Muscle of leg (tissue), 11 donors: ENCODE data around the gene ATP5PD. TPM values are rescaled to one million over a fixed set of nuclear protein-coding genes. Genes with fewer than 3 reads are reported as not detected.

Experiments used
- DNase-seq: peaks from one replicate; pipeline ENCODE4 v3.0.0; 2013
- H3K27ac ChIP-seq: one replicate; pipeline ENCODE4 v1.5.1; 2013; ENCODE audit warnings: mild to moderate bottlenecking, low read length, control low read depth
- H3K27me3 ChIP-seq: one replicate; pipeline ENCODE4 v1.6.1; 2013; ENCODE audit warnings: low read length; ENCODE audit not compliant: control insufficient read depth, insufficient read depth
- H3K36me3 ChIP-seq: one replicate; pipeline ENCODE4 v1.6.1; 2013; ENCODE audit warnings: low read length; ENCODE audit not compliant: control insufficient read depth, insufficient read depth
- H3K4me1 ChIP-seq: one replicate; pipeline ENCODE4 v1.6.1; 2013; ENCODE audit warnings: low read length; ENCODE audit not compliant: control insufficient read depth, insufficient read depth
- H3K4me3 ChIP-seq: one replicate; pipeline ENCODE4 v1.5.1; 2013; ENCODE audit warnings: low read length, control low read depth
- H3K9me3 ChIP-seq: replicated peaks from 2 replicates; pipeline ENCODE4 v1.6.1; 2013; ENCODE audit warnings: low read depth, low read length; ENCODE audit not compliant: control insufficient read depth
- WGBS: methylation state at CpG from one replicate; pipeline ENCODE4 v1.1.5; 2013; ENCODE audit warnings: missing lambda C conversion rate; ENCODE audit not compliant: insufficient coverage; 5-methylcytosine and 5-hydroxymethylcytosine counted together
- polyA plus RNA-seq, 8 donors: library from polyadenylated mRNA; unstranded; fragments of 120-200 nt; gene quantifications; one replicate each; pipeline versions ENCODE4 v1.2.1 to v1.2.3, GENCODE V29; 2013; ENCODE audit warnings: inconsistent platforms in 1 of 8, low replicate concordance in 1 of 8; ENCODE audit not compliant: insufficient read length in 8 of 8, insufficient read depth in 1 of 8
- total RNA-seq: library from RNA; stranded (reverse); fragments of 120-200 nt; gene quantifications from one replicate; pipeline ENCODE4 v1.2.4, GENCODE V29; 2013

The ATP5PD gene
- total and polyA plus RNA-seq, 9 donors = 216 to 332 (median 248) TPM

DNA sequence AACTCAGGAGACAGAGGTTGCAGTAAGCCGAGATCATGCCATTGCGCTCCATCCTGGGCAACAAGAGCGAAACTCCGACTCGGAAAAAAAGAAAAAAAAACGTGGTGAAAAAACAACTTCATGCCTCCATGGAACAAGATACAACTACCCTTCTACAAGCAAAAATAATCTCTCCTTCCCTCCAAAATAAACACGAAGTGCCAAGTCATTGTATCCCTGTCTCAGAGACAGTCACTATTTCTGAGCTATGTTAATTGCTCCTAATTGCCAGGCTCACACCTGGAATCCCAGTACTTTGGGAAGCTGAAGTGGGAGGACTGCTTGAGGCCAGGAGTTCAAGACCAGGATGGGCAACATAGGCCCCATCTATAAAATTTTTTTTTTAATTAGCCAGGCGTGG, 22.0 kb upstream of the ATP5PD start:
- WGBS = 92% methylated on average over 2 of the region's 8 CpGs
- Histone ChIP-seq H3K27me3 (no peaks in the 10 kb centered on the region), H3K36me3 (peaks cover 19% of the 10 kb centered on the region), H3K27ac (no peak overlapping the region), H3K4me3 (no peak overlapping the region), H3K9me3 (no peaks in the 10 kb centered on the region), H3K4me1 (peaks cover under 1% of the 10 kb centered on the region)
- no peak for DNase-seq

DNA sequence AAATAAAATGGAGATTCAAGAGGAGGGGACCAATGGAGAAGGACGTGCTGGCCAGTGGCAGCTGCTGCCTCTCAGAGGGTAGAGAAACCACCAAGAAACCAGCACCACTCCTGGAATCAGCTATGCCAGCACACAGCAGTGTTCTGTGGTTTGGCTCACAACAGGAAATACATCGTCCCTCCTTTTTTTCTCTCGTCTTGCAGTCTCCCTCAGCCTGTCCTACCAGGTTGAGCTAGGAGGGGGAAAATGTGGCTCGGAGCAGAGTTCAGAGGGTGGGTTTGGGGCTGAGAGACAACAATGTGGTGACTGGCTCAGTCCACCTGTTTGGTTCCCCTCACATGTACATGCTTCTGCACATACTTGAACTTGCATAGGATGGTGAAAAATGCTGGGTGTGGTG, 21.1 kb upstream of the ATP5PD start:
- Histone ChIP-seq H3K9me3 (no peaks in the 10 kb centered on the region), H3K4me1 (no peaks in the 10 kb centered on the region), H3K36me3 (peaks cover 28% of the 10 kb centered on the region), H3K27me3 (no peaks in the 10 kb centered on the region), H3K27ac (no peak overlapping the region), H3K4me3 (no peak overlapping the region)
- no peak for DNase-seq
- WGBS = 71% methylated on average over 2 of the region's 4 CpGs

DNA sequence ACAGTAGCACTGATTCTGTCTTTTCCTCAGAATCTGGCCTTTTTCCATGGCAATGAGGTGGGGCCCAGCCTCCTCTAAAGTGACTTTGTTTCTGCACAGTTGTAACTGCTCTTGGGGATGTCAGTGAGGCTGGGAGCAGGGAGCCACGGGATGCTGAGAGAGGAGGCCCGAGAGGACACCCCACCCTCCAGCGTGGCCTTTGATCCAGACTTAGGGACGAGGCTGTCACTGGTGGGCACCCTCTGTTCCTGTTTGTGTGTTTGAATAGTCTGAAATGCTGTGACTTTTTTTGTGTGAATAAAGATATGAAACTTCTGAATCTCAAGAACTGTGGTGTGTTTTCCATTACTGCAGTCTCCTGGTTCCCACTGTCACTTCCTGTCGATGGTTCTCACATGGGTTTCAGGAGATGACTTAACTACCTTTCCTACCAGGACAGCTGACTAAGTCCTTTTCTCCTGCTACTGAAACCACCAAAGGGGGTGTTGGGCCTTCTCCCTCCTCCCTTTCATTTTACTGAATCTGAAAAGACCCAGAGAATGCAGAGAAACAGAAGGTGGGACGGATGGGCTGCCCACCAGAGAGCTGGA, 18.9 kb upstream of the ATP5PD start:
- Histone ChIP-seq H3K27ac (peak overlapping the region; percentile 10), H3K9me3 (no peaks in the 10 kb centered on the region), H3K27me3 (no peaks in the 10 kb centered on the region), H3K4me1 (peaks cover 6% of the 10 kb centered on the region), H3K4me3 (no peak overlapping the region), H3K36me3 (peaks cover 50% of the 10 kb centered on the region)
- 25% methylated on average over 3 of the region's 6 CpGs for WGBS
- peak; percentile 53 for DNase-seq

DNA sequence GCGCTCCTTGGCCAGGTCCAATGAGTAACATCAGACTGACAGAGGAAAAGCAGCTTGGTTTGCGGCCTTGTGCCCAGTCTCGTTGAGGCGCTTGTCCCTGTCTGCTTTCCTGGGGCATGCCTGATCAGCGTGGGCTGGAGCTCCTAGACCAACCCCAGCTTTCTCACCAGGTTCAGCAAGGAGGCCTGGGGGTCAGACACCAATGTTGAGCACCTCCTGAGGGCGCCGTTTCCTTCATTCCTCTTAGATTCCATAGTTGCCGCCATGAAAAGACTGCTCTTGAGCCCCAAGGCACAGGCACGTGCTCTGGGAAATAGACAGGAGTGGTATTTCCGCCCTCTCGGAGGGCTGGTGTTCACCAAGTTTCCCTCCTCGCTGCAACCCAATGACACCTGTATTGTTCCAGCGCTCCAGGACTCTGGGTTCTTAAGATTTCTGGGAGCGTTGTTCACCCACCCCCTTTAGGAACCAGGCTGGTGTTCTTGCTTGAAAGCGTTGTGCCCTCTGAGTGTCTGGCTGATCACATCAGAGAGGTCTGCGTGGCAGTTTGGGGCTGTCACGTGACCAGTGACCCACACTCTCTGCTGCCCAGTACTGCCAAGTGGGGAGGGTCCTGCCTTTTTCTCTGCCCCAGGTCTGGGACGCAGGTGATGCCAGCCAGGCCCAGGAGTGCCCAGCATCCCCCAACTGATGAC, 18.2 kb upstream of the ATP5PD start:
- H3K4me1 ChIP-seq = peaks cover 11% of the 10 kb centered on the region
- no peak overlapping the region for H3K4me3 ChIP-seq
- peaks cover 55% of the 10 kb centered on the region for H3K36me3 ChIP-seq
- no peaks in the 10 kb centered on the region for H3K27me3 ChIP-seq
- WGBS = 93% methylated on average over 18 of the region's 18 CpGs
- H3K27ac ChIP-seq = peak overlapping the region; percentile 10
- H3K9me3 ChIP-seq = no peaks in the 10 kb centered on the region
- DNase-seq = no peak

GRCh38 chr17:75064460-75064859, 17.7 kb upstream of the ATP5PD start:
- Histone ChIP-seq H3K9me3 (no peaks in the 10 kb centered on the region), H3K27ac (no peak overlapping the region), H3K4me3 (no peak overlapping the region), H3K36me3 (peaks cover 55% of the 10 kb centered on the region), H3K27me3 (no peaks in the 10 kb centered on the region), H3K4me1 (peaks cover 16% of the 10 kb centered on the region)
- WGBS = 55% methylated on average over 3 of the region's 8 CpGs
- DNase-seq = no peak

DNA sequence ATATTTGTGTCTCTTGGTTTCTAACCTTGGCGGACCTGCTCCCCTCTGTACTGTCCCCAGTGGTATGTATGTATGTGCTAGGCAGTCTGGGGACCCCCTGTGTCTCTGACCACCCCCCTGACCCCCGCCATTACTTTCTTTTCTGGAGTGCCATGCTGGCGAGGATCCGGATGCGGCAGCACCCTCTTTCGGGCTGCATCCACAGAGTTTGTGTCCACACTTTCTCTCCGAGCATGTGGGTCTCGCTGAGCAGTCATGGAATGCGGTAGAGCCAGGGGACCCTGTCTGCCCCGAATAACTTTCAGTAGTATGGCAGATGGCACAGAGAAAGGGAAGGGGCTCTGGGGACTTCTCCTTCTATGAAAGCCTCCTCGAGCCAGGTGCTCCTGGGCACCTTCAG, 17.3 kb upstream of the ATP5PD start:
- H3K9me3 ChIP-seq = no peaks in the 10 kb centered on the region
- no peak overlapping the region for H3K4me3 ChIP-seq
- WGBS = 89% methylated on average over 10 of the region's 11 CpGs
- no peak overlapping the region for H3K27ac ChIP-seq
- H3K4me1 ChIP-seq = peaks cover 19% of the 10 kb centered on the region
- peaks cover 55% of the 10 kb centered on the region for H3K36me3 ChIP-seq
- no peak for DNase-seq
- no peaks in the 10 kb centered on the region for H3K27me3 ChIP-seq

GRCh38 chr17:75063626-75064025, 16.9 kb upstream of the ATP5PD start:
- no peak for DNase-seq
- WGBS = 58% methylated on average over 3 of the region's 3 CpGs

DNA sequence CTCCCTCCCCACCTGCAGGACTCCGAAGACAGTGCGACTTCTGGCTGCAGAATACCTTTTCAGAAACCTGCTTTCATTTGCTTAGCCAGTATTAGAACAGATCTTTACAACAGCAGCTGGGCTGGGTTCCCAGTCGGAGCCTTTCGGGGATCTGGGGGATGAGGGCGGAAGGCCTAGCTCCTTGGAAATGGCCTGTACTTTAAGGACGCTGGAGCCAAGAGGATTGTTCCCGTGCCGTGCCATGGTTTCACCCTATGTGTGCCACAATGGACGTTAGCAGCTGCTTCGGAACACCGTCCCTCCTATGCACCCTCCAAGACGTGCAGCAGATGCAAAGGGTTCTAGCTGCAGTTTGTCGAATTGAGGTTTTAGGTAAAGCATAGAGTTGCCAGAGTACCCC, 16.4 kb upstream of the ATP5PD start:
- H3K27me3 ChIP-seq = no peaks in the 10 kb centered on the region
- peaks cover 19% of the 10 kb centered on the region for H3K4me1 ChIP-seq
- 40% methylated on average over 6 of the region's 13 CpGs for WGBS
- H3K4me3 ChIP-seq = no peak overlapping the region
- no peak overlapping the region for H3K27ac ChIP-seq
- DNase-seq = no peak
- H3K9me3 ChIP-seq = no peaks in the 10 kb centered on the region
- H3K36me3 ChIP-seq = peaks cover 55% of the 10 kb centered on the region

More at GRCh38 chr17:75063626-75064025, 16.9 kb upstream of the ATP5PD start:
- Histone ChIP-seq H3K27ac (no peak overlapping the region), H3K36me3 (peaks cover 55% of the 10 kb centered on the region), H3K4me3 (no peak overlapping the region), H3K27me3 (no peaks in the 10 kb centered on the region), H3K4me1 (peaks cover 19% of the 10 kb centered on the region), H3K9me3 (no peaks in the 10 kb centered on the region)

DNA sequence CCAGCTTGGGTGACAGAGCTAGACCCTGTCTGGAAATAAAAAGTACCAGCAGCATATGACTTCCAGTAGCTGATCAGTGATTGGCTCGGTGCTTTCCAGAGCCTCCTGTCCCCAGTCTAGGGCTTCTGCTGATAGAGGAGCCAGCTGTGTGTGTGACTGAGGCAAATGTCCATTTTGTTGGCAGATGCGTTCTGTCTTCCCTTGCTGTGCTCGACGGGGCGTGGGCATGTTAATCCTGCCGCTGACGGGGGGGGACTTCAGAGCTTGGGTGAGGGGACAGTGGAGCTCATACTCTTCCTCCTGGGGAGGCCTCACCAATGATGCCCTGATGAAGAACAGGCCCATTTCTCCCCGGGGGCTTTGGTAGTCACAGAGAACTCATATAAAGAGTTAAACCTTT, 14.8 kb upstream of the ATP5PD start:
- peaks cover 59% of the 10 kb centered on the region for H3K36me3 ChIP-seq
- no peak for DNase-seq
- H3K4me3 ChIP-seq = no peak overlapping the region
- WGBS = 80% methylated on average over 1 of the region's 8 CpGs
- H3K27me3 ChIP-seq = no peaks in the 10 kb centered on the region
- H3K9me3 ChIP-seq = no peaks in the 10 kb centered on the region
- no peak overlapping the region for H3K27ac ChIP-seq
- H3K4me1 ChIP-seq = peaks cover 19% of the 10 kb centered on the region

DNA sequence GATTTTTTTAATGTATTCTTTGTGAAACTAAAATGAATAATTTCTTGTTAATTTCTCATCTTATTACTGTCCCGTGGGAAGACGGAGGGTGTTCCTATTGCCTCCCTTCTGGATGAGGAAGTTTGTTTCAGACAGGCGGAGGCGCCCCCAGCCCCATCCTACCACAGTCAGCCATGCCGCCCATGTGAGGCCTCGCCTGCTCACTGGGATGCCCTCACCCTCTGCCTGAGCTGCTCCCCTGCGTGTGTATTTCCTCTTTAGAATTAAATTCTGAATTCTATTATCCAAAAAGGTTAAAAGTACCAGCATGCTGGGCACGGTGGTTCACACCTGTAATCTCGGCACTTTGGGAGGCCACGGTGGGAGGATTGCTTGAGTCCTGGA, 14.3 kb upstream of the ATP5PD start:
- H3K9me3 ChIP-seq = no peaks in the 10 kb centered on the region
- DNase-seq = no peak
- WGBS = 99% methylated on average over 8 of the region's 10 CpGs
- H3K36me3 ChIP-seq = peaks cover 60% of the 10 kb centered on the region
- no peaks in the 10 kb centered on the region for H3K27me3 ChIP-seq
- H3K27ac ChIP-seq = peak overlapping the region; percentile 35
- H3K4me3 ChIP-seq = no peak overlapping the region
- H3K4me1 ChIP-seq = peaks cover 19% of the 10 kb centered on the region
